K562 treated with DMSO at 1 percent for 48 hours (cell line): ENCODE measurements around the gene ADGRE3. TPM values are rescaled to one million over a fixed set of nuclear protein-coding genes. Genes with fewer than 3 reads are reported as not detected.

Source experiments
- total RNA-seq: library from RNA; unstranded; fragments of 300-600 nt; gene quantifications from 2 replicates; pipeline ENCODE4 v1.2.3, GENCODE V29; 2022; ENCODE audit warnings: low replicate concordance; ENCODE audit errors: extremely low read depth

The ADGRE3 gene
- total RNA-seq: not detected in 2 replicates

GRCh38 chr19:14674764-14675163 is at the start of gene ADGRE3:
Gene ADGRE3 (minus strand): TSS chr19:14674844. CDS start chr19:14674770, 74 bp downstream.

GRCh38 chr19:14689598-14690503 is 15.2 kb upstream of the ADGRE3 start, which contains the start of gene ZNF333:
Gene ZNF333 (plus strand): TSS chr19:14690048. CDS start chr19:14693492, 3,444 bp downstream.

GRCh38 chr19:14582894-14583340 is 91.7 kb downstream of the ADGRE3 start, which contains the start of gene CLEC17A:
Gene CLEC17A (plus strand): TSS chr19:14583084. CDS start chr19:14583161, 77 bp downstream.

GRCh38 chr19:14571695-14572490 is 102.8 kb downstream of the ADGRE3 start, which contains the start of gene NDUFB7:
Gene NDUFB7 (minus strand): TSS chr19:14572066. CDS start chr19:14572000, 66 bp downstream.

Other genes starting within 250 kb of the ADGRE3 start
- gene PKN1, start 241.5 kb downstream of the ADGRE3 start, total RNA-seq: 980 TPM in 1 of 2 replicates, not detected in the other
- gene PTGER1, start 199.5 kb downstream of the ADGRE3 start, total RNA-seq: not detected in 2 replicates
- gene GIPC1, start 178.7 kb downstream of the ADGRE3 start, total RNA-seq: 742 TPM in 1 of 2 replicates, not detected in the other
- gene DNAJB1, start 156.4 kb downstream of the ADGRE3 start, total RNA-seq: not detected in 2 replicates
- not detected in 2 replicates for gene TECR, start 145.2 kb downstream of the ADGRE3 start, total RNA-seq
- gene NDUFB7, start 102.8 kb downstream of the ADGRE3 start, total RNA-seq: not detected in 2 replicates
- gene CLEC17A, start 91.8 kb downstream of the ADGRE3 start, total RNA-seq: not detected in 2 replicates
- not detected in 2 replicates for gene ZNF333, start 15.2 kb upstream of the ADGRE3 start, total RNA-seq
- gene ADGRE2, start 103.7 kb upstream of the ADGRE3 start, total RNA-seq: not detected in 2 replicates
- not detected in 2 replicates for gene OR7A5, start 160.3 kb upstream of the ADGRE3 start, total RNA-seq
- gene OR7C1, start 160.3 kb upstream of the ADGRE3 start, total RNA-seq: not detected in 2 replicates
- gene OR7A10, start 174.1 kb upstream of the ADGRE3 start, total RNA-seq: not detected in 2 replicates
- not detected in 2 replicates for gene OR7A17, start 211.3 kb upstream of the ADGRE3 start, total RNA-seq